Upper lobe of left lung (tissue), 4 donors: ENCODE results near the gene RNF208.

Experiments used
- EP300 ChIP-seq, 4 donors: sonication (generic); formaldehyde crosslinking; IDR thresholded peaks; one replicate each; pipeline ENCODE4 v1.5.1; 2017; ENCODE audit warnings: antibody characterized with exemption in 4 of 4, control low read depth in 2 of 4
- POLR2A ChIP-seq, 4 donors: fragments of 450-650 bp; IDR thresholded peaks; one replicate each; pipeline ENCODE4 v1.5.1; 2016 to 2017; ENCODE audit warnings: antibody characterized with exemption in 4 of 4, mild to moderate bottlenecking in 2 of 4
- POLR2AphosphoS5 ChIP-seq, 2 donors: sonication (generic); formaldehyde crosslinking; IDR thresholded peaks; one replicate each; pipeline ENCODE4 v1.5.1; 2017; ENCODE audit warnings: antibody characterized with exemption in 2 of 2
- TF ChIP-seq, protein P1 (sequence below), 6 experiments: fragments of 450-650 bp in 4 of 6; fragments of 200-600 bp in 2 of 6; sonication (generic) in 2 of 6; IDR thresholded peaks; one replicate each; pipeline ENCODE4 v1.5.1; 2016 to 2019; ENCODE audit warnings: antibody characterized with exemption in 6 of 6

DNA sequence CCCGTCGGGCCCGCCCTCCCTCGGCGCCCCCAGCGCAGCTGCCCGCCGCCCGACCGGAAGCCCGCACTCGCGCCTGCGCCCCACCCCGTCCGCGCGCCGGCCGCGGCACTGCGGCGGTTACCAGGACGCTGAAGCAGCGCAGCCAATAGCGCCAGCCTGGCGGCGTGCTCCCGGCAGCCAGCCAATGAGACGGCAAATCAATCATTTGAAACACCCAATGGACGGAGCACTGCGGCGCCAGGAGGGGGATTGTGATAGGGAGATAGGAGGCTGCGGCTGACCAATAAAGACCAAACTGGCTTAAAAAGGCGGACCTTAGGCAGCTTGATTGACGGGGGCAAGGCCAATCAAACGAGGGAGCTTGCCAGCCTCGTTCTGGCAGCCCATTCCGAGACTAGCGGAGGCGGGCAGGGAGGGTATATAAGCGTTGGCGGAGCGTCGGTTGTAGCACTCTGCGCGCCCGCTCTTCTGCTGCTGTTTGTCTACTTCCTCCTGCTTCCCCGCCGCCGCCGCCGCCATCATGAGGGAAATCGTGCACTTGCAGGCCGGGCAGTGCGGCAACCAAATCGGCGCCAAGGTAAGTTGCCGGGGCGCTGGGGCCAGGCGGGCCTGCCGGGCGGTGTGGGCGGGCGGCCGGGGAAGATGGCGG lies 18.9 kb upstream of the RNF208 start, which contains the start of gene TUBB4B:
- peak; percentile 94 to 100 (median 99) for TF ChIP-seq POLR2A (IDR thresholded peaks at IDR 0.05)
- TF ChIP-seq, protein P1, sequence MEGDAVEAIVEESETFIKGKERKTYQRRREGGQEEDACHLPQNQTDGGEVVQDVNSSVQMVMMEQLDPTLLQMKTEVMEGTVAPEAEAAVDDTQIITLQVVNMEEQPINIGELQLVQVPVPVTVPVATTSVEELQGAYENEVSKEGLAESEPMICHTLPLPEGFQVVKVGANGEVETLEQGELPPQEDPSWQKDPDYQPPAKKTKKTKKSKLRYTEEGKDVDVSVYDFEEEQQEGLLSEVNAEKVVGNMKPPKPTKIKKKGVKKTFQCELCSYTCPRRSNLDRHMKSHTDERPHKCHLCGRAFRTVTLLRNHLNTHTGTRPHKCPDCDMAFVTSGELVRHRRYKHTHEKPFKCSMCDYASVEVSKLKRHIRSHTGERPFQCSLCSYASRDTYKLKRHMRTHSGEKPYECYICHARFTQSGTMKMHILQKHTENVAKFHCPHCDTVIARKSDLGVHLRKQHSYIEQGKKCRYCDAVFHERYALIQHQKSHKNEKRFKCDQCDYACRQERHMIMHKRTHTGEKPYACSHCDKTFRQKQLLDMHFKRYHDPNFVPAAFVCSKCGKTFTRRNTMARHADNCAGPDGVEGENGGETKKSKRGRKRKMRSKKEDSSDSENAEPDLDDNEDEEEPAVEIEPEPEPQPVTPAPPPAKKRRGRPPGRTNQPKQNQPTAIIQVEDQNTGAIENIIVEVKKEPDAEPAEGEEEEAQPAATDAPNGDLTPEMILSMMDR (IDR thresholded peaks at IDR 0.05): peak in 2 of 6 experiments; percentile 27 to 29
- peak in 1 of 4 donors; percentile 92 for TF ChIP-seq EP300 (IDR thresholded peaks at IDR 0.05)
- TF ChIP-seq POLR2AphosphoS5 (IDR thresholded peaks at IDR 0.05): peak; percentile 100
